Cardiac septum (tissue), 1 donor: ENCODE data around the gene SPATA31C1. TPM values are rescaled to one million over a fixed set of nuclear protein-coding genes. Genes with fewer than 3 reads are reported as not detected.
"Not testable (repeated sequence)": the region's sequence is repeated elsewhere in the genome, so short reads cannot be mapped to it uniquely, and the experiment has no call there.

Experiments
- DNase-seq: peaks from one replicate; pipeline ENCODE4 v3.0.0-alpha.2; 2020; ENCODE audit warnings: low spot score
- intact Hi-C: fragments of 100-400 bp; cut with DNase I; formaldehyde crosslinking; loops from one replicate; pipeline ENCODE4 v1.14.0; 2022
- total RNA-seq: library from RNA; stranded (reverse); fragmentation: NEBNext Ultra II Directional; extraction: Animal tissue kit (Norgen Biotek cat#: 25700); gene quantifications from one replicate; pipeline ENCODE4 v1.2.1, GENCODE V29; 2021
- donor health status: DM: no; HTN: no; CAD: no.

Gene SPATA31C1
- total RNA-seq, 1 donor from 2014 or later, result not detected

DNA sequence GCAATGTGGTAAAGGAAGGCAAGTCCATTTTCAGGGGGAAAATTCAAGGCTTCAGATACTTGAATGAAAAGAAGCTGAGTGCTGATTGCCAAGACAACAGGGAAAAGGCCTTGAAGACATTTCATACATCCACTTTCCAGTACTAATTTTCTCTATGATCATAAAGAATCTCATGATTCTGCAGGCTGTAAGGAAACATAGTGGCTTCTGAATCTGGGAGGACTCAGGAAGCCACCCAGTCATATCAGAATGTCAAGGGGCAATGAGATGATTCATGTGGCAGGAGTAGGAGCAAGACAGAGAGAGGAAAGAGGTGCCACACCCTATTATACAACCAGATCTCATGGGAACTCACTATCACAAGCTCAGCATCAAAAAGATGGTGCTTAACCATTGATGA is 11.4 kb downstream of the SPATA31C1 start:
- DNase-seq, intact Hi-C loops: not testable (repeated sequence)

DNA sequence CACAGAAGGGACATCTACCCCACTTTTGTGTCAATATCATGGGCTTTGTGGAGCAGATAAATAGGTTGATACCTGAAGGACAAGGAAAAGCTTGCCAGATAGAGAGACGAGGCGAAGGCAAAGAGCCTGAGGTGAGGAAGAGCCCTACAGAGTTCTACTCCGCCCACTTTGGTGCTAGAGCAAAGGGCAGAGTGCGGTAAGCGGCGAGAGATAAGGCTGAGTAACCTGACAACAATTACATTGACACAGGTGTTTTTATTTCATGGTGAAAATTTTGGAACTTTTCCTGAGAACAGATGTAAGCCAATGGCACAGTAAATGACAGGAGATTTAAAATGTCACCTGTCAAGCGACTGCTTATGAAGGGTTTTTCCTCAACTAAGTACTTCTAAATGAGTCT is 16.7 kb downstream of the SPATA31C1 start:
- intact Hi-C loops, DNase-seq: not testable (repeated sequence)

GRCh38 chr9:87937352-87937751 is 19.6 kb downstream of the SPATA31C1 start:
- intact Hi-C loops, DNase-seq: not testable (repeated sequence)

GRCh38 chr9:87937918-87938317 is 20.2 kb downstream of the SPATA31C1 start:
- intact Hi-C loops, DNase-seq: not testable (repeated sequence)

DNA sequence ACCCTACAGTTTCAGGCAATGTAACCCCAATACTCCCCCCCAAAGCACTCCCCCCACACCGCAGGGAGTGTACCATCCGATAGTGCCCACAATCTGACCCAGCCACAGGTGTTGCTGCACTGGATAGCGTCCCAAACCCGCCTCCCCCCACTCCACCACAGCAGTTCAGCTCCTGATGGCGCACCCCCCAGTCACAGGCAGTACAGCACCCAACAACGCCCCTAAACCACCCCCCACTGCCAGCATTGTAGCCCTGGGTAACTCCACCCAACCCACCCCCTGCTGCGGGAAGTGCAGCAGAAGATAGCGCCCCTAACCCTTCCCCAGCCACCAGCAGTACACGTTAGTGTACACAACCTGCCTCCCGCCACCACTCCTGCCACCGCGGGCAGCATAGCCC is 20.6 kb downstream of the SPATA31C1 start:
- DNase-seq, intact Hi-C loops: not testable (repeated sequence)

DNA sequence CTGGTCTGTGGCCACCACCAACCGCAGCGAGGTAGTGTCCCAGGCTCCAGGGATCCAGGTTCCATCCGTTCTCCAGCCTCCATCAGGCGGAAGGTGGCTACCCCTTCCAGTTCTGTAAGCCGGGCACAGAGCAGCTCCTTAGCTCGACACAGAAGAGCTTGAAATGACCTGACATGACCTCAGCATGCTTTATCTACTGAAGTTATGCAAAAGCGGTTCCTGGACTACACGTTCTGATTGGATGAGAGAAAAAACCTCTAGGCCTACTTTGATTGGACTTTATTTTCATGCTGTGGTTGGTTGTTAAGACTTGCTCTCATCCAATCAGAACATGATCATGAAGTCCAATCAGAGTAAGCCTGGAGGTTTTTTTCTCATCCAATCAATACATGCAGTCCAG is 21.3 kb downstream of the SPATA31C1 start:
- DNase-seq, intact Hi-C loops: not testable (repeated sequence)

DNA sequence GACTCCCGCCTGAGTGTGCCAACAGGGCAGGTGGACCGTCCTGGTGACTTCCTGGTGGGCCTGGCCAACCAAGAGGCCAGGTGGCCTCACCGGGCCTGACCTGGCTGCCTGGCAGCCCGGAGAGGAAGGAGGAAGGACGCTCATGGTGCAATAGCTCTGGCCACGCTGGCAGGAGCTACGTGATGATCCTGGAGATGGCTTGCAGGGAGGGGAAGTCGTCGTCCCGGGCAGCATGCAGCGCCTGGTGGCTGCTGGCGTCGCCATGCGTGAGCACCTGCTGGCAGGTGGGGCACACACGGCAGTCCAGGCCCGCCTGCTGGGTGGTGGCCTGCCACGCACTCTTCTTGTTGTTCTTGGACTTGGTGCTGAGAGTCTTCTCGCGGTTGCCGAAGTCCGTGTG is 26.3 kb downstream of the SPATA31C1 start:
- DNase-seq, result no peak
- intact Hi-C loops, result no loop called here

DNA sequence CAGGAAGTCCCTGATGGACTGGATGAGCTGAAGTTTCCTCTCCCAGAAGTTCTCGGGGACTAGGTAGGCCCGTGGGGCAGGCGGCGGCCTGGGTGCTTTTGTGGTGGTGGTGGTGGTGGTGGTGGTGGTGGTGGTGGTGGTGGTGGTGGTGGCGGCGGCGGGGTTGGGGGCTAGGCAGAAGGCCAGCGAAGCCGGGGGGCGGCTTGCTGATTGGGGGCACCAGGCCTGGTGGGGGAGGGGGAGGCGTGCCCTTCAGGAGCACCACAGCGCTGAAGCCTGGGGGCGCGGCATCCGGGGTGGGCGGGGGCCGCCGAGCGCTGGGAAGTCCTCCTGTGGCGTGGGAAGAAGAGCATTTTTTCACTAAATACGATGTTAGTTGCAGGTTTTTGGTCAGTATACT is 26.9 kb downstream of the SPATA31C1 start:
- no peak for DNase-seq

GRCh38 chr9:87950296-87950695 is 32.5 kb downstream of the SPATA31C1 start:
- DNase-seq, result no peak
- intact Hi-C loops, result no loop called here

More for the DNA sequence above, 26.9 kb downstream of the SPATA31C1 start:
- intact Hi-C loops, result no loop called here

- intact Hi-C loops, result no loop called here
- DNase-seq, result no peak
Measured at GRCh38 chr9:87950765-87951488, 33.2 kb downstream of the SPATA31C1 start.

GRCh38 chr9:87954230-87954629 is 36.5 kb downstream of the SPATA31C1 start:
- intact Hi-C loops, result no loop called here
- no peak for DNase-seq

- no peak for DNase-seq
- intact Hi-C loops, result no loop called here
Measured at GRCh38 chr9:87957839-87958238, 40.1 kb downstream of the SPATA31C1 start.

DNA sequence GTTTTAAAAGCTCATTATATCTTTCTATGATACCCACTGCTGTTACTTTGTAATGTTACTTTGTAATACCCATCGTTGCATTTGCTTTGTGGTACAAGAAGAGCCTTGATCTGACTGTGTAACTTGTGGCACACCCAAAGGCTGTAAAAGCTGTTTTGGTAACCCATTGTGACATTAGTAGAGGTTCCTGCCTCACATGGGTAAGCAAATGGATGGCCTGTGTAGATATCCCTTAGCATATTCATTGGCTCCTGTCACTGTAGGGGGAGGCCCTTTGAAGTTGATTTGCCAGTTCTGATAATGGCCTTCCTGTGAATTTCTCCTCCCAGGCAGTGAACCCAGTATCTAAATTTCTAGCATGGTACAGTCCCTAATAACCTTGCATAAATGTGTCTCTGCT is 40.8 kb downstream of the SPATA31C1 start:
- intact Hi-C loops, result no loop called here
- no peak for DNase-seq

- intact Hi-C loops, result no loop called here
- no peak for DNase-seq
Measured at GRCh38 chr9:87959916-87960581, 42.3 kb downstream of the SPATA31C1 start.

- intact Hi-C loops, result no loop called here
- no peak for DNase-seq
Measured at GRCh38 chr9:87963770-87964169, 46.0 kb downstream of the SPATA31C1 start.

GRCh38 chr9:87964826-87965225 is 47.1 kb downstream of the SPATA31C1 start:
- intact Hi-C loops, result no loop called here
- no peak for DNase-seq

- intact Hi-C loops, result no loop called here
- DNase-seq, result no peak
Measured at GRCh38 chr9:87968155-87968554, 50.4 kb downstream of the SPATA31C1 start.

- DNase-seq, result no peak
- intact Hi-C loops, result no loop called here
Measured at GRCh38 chr9:87970602-87971001, 52.8 kb downstream of the SPATA31C1 start.

DNA sequence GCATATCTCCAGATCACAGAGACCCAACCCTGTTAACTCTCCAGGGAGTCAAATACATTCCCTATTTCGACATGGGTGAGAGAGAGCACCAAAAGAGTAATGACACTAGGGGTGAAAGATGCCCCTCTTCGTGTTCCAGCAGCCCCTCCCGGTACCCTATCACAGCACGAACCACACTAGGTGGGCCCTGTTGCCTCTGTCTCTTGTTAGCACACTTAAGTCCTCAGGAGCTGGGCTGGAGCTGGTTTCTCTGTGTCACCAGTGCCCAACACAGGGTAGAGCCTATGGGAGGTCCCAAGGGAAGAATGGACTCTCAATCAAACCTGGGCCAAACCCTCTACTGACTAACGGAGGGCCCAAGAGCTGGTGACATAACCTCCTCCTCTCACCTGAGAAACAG is 55.4 kb downstream of the SPATA31C1 start:
- DNase-seq, result no peak
- intact Hi-C loops, result no loop called here
